ENCODE results near the gene EIF2AK3.

GRCh38 chr2:88591698-88592097 lies 35.6 kb downstream of the EIF2AK3 start:
- TF ChIP-seq CTCF (IDR thresholded peaks at IDR 0.05) (no peak), ZFP36 (IDR thresholded peaks at IDR 0.05; ENCODE audit: borderline replicate concordance, partially characterized antibody) (no peak), HOXA7 (CRISPR knock-in tag; IDR thresholded peaks at IDR 0.05) (no peak), E2F6 (IDR thresholded peaks at IDR 0.05; ENCODE audit: borderline replicate concordance, low read depth) (no peak), POLR2A (IDR thresholded peaks at IDR 0.05; ENCODE audit: low read length) (no peak), RAD21 (conservative IDR thresholded peaks at IDR 0.05 in 1 of 2, IDR thresholded peaks at IDR 0.05 in 1 of 2) (no peak), MAX (IDR thresholded peaks at IDR 0.05) (no peak)
- TF ChIP-seq, protein P1, sequence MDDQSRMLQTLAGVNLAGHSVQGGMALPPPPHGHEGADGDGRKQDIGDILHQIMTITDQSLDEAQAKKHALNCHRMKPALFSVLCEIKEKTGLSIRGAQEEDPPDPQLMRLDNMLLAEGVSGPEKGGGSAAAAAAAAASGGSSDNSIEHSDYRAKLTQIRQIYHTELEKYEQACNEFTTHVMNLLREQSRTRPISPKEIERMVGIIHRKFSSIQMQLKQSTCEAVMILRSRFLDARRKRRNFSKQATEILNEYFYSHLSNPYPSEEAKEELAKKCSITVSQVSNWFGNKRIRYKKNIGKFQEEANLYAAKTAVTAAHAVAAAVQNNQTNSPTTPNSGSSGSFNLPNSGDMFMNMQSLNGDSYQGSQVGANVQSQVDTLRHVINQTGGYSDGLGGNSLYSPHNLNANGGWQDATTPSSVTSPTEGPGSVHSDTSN (IDR thresholded peaks at IDR 0.05) = no peak

Data from A549 (cell line).